DOHH2 (cell line): Measurements from ENCODE around the gene ALG1L2.
"Not testable (repeated sequence)": the region's sequence is repeated elsewhere in the genome, so short reads cannot be mapped to it uniquely, and the experiment has no call there.

Experiments
- EZH2phosphoT487 ChIP-seq: fragments of 200-600 bp; sonication (generic); IDR thresholded peaks from 2 replicates; pipeline ENCODE4 v1.6.1; 2017; ENCODE audit warnings: borderline replicate concordance, mild to moderate bottlenecking, antibody characterized with exemption, low read length, moderate library complexity, mixed read lengths
- TF ChIP-seq, protein P1 (sequence below): fragments of 200-600 bp; sonication (generic); IDR thresholded peaks from one replicate; pipeline ENCODE4 v1.5.1; 2014; ENCODE audit warnings: antibody characterized with exemption, mild to moderate bottlenecking, low read depth, low read length; ENCODE audit not compliant: poor library complexity, severe bottlenecking

DNA sequence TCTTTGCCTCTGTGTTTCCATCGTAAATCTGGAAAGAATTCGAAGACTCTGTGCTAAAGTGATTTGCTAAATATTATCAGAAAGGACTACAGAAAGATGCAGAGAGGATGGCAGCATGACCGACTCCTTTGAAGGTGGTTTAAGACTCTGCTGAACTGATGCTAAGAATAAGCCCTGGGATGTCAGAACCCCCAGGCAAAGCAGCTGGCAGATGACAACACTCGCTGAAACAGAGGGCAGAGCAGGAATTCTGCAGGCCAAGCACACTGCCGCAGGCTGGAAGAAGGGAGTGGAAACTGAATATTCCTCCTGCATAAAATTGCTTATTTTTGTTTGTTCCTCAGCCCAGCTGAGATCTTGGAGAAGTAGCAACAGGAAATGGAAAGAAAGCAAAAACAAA is 29.3 kb upstream of the ALG1L2 start:
- TF ChIP-seq EZH2phosphoT487: not testable (repeated sequence)
- TF ChIP-seq, protein P1, sequence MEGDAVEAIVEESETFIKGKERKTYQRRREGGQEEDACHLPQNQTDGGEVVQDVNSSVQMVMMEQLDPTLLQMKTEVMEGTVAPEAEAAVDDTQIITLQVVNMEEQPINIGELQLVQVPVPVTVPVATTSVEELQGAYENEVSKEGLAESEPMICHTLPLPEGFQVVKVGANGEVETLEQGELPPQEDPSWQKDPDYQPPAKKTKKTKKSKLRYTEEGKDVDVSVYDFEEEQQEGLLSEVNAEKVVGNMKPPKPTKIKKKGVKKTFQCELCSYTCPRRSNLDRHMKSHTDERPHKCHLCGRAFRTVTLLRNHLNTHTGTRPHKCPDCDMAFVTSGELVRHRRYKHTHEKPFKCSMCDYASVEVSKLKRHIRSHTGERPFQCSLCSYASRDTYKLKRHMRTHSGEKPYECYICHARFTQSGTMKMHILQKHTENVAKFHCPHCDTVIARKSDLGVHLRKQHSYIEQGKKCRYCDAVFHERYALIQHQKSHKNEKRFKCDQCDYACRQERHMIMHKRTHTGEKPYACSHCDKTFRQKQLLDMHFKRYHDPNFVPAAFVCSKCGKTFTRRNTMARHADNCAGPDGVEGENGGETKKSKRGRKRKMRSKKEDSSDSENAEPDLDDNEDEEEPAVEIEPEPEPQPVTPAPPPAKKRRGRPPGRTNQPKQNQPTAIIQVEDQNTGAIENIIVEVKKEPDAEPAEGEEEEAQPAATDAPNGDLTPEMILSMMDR: not testable (repeated sequence)
